NCI-H526 (cell line): Measurements from ENCODE around the gene COL6A3.

Source experiments
- DNase-seq, 2 experiments: peaks; one replicate each; lab custom pipeline; 2025; lab: John Stamatoyannopoulos, UW

COL6A3 gene, protein sequence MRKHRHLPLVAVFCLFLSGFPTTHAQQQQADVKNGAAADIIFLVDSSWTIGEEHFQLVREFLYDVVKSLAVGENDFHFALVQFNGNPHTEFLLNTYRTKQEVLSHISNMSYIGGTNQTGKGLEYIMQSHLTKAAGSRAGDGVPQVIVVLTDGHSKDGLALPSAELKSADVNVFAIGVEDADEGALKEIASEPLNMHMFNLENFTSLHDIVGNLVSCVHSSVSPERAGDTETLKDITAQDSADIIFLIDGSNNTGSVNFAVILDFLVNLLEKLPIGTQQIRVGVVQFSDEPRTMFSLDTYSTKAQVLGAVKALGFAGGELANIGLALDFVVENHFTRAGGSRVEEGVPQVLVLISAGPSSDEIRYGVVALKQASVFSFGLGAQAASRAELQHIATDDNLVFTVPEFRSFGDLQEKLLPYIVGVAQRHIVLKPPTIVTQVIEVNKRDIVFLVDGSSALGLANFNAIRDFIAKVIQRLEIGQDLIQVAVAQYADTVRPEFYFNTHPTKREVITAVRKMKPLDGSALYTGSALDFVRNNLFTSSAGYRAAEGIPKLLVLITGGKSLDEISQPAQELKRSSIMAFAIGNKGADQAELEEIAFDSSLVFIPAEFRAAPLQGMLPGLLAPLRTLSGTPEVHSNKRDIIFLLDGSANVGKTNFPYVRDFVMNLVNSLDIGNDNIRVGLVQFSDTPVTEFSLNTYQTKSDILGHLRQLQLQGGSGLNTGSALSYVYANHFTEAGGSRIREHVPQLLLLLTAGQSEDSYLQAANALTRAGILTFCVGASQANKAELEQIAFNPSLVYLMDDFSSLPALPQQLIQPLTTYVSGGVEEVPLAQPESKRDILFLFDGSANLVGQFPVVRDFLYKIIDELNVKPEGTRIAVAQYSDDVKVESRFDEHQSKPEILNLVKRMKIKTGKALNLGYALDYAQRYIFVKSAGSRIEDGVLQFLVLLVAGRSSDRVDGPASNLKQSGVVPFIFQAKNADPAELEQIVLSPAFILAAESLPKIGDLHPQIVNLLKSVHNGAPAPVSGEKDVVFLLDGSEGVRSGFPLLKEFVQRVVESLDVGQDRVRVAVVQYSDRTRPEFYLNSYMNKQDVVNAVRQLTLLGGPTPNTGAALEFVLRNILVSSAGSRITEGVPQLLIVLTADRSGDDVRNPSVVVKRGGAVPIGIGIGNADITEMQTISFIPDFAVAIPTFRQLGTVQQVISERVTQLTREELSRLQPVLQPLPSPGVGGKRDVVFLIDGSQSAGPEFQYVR (N-terminal part only)

GRCh38 chr2:237413777-237414661 lies at the start of gene COL6A3:
Gene COL6A3, minus strand, starts transcription at chr2:237414164. Its CDS starts 17,347 bp downstream, at chr2:237396817.
- DNase-seq = no peak

DNA sequence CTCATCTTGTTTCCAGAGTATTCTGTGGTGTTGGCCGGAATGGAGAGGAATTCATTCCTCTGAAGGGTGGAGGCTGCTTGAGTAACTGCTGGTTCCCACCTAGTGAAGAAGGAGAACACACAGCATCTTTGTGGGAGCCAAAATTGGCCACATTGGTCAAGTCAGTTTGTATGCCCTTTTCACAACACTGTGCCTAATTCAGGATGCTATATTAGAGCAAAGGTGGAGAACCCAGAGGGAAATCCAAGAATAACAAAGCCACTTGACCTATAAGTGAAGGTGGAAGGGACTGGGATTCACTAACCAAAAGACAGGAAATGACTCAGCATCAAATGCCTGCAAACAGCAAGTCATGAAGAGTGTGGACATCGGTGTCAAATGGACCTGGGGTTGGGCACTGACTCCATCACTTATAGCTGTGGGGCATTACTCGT lies 45.8 kb upstream of the COL6A3 start:
- no peak for DNase-seq

- DNase-seq = no peak
Measured at GRCh38 chr2:237459226-237459625, 45.3 kb upstream of the COL6A3 start.

DNA sequence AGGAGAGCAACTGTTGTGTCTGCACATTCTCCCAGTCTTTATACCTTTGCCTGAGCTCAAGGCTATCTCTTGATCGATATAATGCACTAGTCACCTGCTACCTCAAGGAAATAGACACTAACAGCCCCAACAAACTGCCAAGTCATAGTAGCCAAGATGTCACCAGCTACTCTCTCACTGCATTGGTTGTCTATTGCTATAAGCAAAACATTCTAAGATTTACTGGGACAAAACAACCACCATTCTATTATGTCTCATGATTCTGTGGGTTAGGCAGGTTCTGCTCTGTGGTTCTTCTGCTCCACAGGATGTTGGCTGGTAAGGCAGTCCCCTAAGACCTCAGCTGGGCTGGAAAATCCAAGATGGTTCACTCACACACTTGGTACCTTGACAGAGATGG lies 44.6 kb upstream of the COL6A3 start:
- no peak for DNase-seq

- no peak for DNase-seq
Measured at GRCh38 chr2:237457388-237457941, 43.5 kb upstream of the COL6A3 start.

DNA sequence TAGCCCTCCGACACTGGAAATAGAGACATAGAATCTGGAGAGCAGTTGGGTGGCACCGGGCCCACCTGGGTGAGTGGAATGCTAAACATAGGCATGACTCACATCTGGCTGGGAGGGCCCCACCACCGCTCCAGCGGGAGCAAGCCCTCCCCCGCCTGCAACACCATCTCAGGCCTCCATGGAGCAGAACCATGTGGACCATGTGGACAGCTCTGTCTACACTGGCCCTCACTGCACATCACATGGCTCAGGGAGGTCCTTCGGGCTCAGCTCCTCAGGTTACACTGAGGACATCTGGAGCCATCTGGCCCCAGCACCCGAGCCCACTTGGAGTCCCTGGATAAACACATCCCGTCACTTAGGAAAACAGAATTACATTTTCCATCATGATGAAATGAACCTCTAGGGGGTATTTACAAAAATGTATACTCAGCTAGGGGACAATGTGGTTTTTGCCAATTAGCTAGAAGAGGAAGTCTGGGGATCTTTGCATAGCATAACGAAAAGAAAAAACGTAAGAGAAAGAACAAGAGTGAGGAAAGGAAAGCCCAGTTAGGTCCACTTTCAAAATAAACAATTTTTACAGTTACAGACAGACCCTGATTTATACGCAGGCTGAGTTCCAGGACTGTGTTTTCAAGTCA lies 42.4 kb upstream of the COL6A3 start:
- no peak for DNase-seq

DNA sequence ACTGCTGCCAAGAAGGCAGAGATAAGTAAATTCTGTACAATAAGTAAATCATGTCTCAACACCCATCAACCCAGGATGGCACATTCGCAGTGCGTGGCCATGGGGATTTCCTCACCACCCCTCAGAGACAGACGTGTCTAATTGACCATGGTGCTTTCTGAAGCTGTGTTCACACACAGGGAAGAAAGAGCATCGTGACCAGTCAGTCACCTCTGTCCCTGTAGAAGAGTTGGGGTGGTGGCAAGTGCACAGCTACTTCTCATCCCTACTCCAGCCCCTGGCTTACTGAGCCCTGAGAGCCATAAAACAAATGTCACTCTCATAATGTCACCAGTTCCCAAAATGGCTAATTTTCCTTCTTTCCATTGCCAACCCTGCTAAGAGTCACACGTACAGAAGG lies 41.8 kb upstream of the COL6A3 start:
- DNase-seq = no peak

GRCh38 chr2:237453671-237454070 lies 39.7 kb upstream of the COL6A3 start:
- DNase-seq = no peak

DNA sequence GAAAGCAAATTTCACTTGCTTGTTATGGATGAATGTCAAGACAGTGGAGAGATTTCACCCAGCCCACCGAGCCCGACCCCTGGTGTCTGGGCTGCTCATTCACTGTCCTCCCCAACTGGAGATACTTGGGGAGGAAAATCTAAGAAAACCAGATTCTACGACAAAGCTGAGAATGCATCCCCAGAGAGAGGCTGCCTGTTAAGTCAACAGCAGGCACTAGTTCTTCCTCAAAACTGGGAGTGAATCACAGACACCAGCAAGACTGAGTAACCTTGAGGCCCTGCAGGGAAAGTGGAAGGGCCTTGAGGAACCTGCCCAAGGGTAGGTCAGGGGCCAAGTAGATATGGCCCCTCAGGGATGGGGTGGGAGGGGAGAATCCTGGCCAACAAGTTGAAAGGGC lies 38.9 kb upstream of the COL6A3 start:
- DNase-seq = no peak

DNA sequence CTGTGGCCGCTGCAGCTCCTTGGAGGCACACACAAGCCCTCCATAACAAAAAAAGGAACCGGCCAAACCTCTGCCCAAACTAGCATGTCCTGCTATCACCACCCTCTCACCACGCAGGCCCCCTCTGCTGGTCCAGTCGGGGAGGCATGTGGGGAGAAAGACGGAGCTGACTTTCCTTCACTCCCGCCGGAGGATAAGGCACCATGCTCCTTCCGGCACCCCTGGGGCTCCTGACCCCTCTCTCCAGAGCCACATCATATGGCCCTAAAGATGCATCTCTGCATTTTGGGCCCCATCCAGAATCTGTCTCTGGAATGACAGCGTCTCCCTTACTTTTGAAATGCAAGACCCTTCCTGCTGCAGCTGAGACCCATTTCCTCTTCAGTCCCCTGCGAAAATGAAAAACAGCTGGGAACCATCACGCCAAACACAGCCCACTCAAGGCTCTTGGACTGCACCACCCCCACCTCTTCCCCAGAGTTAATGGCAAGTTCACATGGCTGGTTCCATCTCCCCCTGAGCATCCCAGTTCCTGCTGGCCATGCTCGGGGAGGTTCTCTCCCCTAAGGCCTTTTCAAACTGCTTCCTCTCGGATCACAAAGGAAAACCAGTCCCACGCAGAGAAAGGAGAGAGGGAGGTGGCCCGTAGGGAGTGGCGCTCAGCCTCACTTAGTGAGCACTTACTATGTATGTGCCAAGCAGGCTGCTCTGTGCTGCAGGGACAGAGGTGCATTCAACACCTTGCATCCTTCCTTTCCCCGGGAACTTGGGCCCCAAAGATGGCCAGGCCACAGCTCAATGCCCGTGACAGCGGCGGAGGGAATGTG lies 37.9 kb upstream of the COL6A3 start:
- no peak for DNase-seq

DNA sequence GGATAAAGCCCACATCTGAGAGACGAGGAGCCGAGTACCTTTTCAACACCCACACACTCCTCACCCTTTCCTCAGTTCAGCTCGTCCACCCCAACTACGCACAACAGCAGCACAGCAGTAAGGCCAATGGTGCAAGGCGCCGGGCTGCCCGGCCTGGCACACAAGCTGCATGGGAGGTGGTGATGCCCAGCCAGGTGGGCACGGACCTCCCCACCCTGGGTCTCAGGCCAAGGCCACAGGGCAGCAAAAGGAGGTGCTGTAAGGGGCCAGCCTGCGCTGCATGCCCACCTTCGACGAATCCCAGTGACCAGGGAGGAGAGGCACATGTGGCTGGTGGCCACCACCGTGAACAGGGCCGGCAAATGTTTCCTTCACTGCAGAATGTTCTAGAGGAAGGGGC lies 36.6 kb upstream of the COL6A3 start:
- no peak for DNase-seq

- DNase-seq = no peak
Measured at GRCh38 chr2:237450108-237450507, 36.1 kb upstream of the COL6A3 start.

DNA sequence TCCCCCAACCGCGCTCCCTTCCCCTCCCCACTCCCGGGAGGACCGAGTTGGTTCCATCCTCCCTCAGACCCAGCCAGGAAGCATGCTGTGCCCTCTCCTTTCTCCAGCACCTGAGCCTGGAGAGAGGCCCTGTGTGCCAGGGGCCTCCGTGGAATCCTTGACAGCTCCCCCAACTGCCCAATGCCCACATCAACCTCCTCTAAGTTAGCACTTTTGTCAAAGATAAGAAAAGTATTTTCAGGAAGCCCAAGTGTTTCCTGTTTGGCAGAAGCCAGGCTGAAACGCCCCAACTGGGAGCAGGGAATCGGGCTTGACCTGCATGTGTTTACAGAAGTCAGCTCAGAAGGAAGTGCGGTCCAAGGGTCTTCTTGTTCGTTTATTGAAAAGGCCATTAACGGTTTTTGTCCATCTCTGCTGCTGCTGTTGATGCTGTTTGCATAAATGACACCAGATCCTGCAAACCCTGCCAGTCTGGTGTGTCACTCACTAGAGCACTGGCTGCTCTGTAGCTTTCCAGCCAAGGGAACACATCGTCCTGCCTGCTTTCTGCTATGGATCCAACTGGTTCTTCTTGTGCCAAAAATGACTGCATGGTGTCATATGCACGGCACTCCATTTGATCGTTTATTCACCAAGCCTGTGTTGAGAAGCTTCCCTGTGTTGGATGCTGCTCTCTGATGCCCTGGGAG lies 35.4 kb upstream of the COL6A3 start:
- no peak for DNase-seq

DNA sequence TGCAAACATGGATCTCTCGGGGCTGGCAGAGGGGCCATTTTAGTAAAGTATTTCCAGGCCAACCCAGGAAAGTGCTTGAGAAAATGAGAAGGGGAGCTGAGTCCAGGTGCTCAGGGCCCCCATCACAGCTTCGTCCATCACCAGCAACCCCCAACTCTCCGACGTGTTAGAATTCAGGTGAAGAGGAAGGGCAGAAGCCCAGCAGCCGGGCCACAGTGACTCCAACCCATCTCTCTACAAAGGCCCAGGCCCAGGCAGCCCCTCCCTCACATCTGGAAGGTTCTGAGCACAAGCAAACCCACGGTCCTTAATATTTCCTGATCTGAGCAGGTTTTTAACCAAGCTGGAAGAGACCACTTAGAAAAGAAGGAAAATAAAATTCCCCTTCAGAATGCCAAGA lies 34.7 kb upstream of the COL6A3 start:
- DNase-seq = no peak

- DNase-seq = no peak
Measured at GRCh38 chr2:237448171-237448570, 34.2 kb upstream of the COL6A3 start.

DNA sequence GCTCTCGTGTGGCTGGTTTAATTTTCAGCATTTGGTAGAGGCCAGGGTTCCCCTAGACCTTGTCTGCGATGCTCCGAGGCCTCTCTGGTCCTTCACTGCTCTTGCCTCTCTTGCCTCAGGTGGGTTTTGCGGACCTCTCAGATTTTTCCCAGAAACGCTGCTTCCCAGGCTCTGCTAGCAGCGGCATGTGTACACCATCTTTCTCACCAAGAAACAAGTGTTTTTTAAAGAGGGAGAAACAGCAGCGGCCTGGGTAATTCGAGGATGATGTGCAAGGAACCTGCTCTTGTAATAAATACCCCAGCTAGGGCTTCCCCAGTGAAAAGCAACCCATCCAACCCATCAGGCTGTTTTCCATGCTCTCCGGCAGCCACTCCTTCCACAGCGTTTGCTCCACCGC lies 33.5 kb upstream of the COL6A3 start:
- DNase-seq = no peak

- no peak for DNase-seq
Measured at GRCh38 chr2:237446338-237446665, 32.3 kb upstream of the COL6A3 start.

GRCh38 chr2:237445611-237446337 lies 31.8 kb upstream of the COL6A3 start:
- DNase-seq = no peak
